Nephron (organoid): ENCODE data around the gene NLGN2.

Source experiments
- H3K27ac Mint-ChIP-seq, 3 experiments: 2 replicates each; pipeline ENCODE4 v1.8.0; 2020; ENCODE audit warnings: mixed read lengths in 3 of 3, mild to moderate bottlenecking in 2 of 3, moderate library complexity in 1 of 3
- H3K27me3 Mint-ChIP-seq: 2 replicates; pipeline ENCODE4 v1.8.0; 2021; ENCODE audit warnings: low read depth, mild to moderate bottlenecking, moderate library complexity, mixed read lengths
- H3K36me3 Mint-ChIP-seq: 2 replicates; pipeline ENCODE4 v1.8.0; 2020; ENCODE audit warnings: low read depth, mixed read lengths
- H3K4me1 Mint-ChIP-seq: 2 replicates; pipeline ENCODE4 v1.8.0; 2020; ENCODE audit warnings: mixed read lengths
- H3K4me3 Mint-ChIP-seq, 3 experiments: 2 replicates each; pipeline ENCODE4 v1.8.0; 2020; ENCODE audit warnings: mild to moderate bottlenecking in 3 of 3, mixed read lengths in 3 of 3, moderate library complexity in 2 of 3
- H3K9me3 Mint-ChIP-seq: 2 replicates; pipeline ENCODE4 v1.8.0; 2020; ENCODE audit warnings: mixed read lengths
- TF ChIP-seq, protein P1 (sequence below), 3 experiments: fragments of 200-600 bp; sonication (generic); IDR thresholded peaks; one replicate each; pipeline ENCODE4 v1.5.0; 2021; ENCODE audit warnings: antibody characterized with exemption in 3 of 3; ENCODE audit not compliant: unreplicated experiment in 3 of 3

Gene NLGN2

GRCh38 chr17:7466318-7466638 lies 58.6 kb downstream of the NLGN2 start:
- no peak overlapping the region for H3K4me3 Mint-ChIP-seq
- peaks cover 23% of the 10 kb centered on the region for H3K36me3 Mint-ChIP-seq
- TF ChIP-seq, protein P1, sequence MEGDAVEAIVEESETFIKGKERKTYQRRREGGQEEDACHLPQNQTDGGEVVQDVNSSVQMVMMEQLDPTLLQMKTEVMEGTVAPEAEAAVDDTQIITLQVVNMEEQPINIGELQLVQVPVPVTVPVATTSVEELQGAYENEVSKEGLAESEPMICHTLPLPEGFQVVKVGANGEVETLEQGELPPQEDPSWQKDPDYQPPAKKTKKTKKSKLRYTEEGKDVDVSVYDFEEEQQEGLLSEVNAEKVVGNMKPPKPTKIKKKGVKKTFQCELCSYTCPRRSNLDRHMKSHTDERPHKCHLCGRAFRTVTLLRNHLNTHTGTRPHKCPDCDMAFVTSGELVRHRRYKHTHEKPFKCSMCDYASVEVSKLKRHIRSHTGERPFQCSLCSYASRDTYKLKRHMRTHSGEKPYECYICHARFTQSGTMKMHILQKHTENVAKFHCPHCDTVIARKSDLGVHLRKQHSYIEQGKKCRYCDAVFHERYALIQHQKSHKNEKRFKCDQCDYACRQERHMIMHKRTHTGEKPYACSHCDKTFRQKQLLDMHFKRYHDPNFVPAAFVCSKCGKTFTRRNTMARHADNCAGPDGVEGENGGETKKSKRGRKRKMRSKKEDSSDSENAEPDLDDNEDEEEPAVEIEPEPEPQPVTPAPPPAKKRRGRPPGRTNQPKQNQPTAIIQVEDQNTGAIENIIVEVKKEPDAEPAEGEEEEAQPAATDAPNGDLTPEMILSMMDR (IDR thresholded peaks at IDR 0.05; ENCODE audit: unreplicated experiment in 3 of 3): no peak
- no peaks in the 10 kb centered on the region for H3K9me3 Mint-ChIP-seq
- no peak overlapping the region for H3K27ac Mint-ChIP-seq
- peaks cover 11% of the 10 kb centered on the region for H3K4me1 Mint-ChIP-seq
- peaks cover 2% of the 10 kb centered on the region for H3K27me3 Mint-ChIP-seq

DNA sequence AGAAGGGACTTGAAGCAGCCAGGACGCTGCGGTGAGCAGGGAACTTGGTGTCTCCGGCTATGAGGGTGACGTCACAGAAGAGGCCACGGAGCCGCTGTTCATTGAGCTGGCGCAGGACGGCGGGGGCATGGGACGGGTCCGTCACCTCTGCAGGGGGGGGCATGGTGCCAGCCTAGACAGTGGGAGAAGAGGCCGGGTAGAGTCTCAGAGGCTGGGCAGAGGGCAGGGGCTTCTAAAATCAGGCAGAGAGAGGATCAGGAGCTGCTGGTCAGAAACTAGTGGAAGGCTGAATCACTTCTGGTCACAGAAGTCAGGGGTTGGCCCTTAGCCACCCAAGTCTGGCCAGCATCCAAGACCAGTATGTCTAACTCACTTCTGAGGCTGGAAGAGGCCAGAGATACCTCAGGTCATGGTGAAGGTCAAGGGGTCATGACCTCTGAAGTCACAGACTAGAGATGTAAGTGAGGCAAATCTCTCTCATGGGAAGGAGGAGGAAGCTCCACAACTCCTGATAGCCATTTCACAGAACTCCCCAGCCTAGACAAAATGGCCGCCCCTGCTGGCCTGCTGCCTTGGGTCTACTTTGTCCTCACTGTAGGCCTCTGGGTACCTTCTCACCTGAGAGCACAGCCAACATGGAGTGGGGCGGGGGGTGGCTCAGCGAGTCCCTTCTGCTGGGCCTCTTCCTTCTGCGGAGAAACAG lies 59.1 kb downstream of the NLGN2 start:
- Mint-ChIP-seq H3K4me1 (peaks cover 9% of the 10 kb centered on the region), H3K27ac (peak overlapping the region in 2 of 3 experiments; percentile 33 to 35), H3K27me3 (no peaks in the 10 kb centered on the region), H3K9me3 (no peaks in the 10 kb centered on the region), H3K36me3 (peaks cover 20% of the 10 kb centered on the region), H3K4me3 (no peak overlapping the region)
- TF ChIP-seq, protein P1 (IDR thresholded peaks at IDR 0.05; ENCODE audit: unreplicated experiment in 3 of 3): no peak

DNA sequence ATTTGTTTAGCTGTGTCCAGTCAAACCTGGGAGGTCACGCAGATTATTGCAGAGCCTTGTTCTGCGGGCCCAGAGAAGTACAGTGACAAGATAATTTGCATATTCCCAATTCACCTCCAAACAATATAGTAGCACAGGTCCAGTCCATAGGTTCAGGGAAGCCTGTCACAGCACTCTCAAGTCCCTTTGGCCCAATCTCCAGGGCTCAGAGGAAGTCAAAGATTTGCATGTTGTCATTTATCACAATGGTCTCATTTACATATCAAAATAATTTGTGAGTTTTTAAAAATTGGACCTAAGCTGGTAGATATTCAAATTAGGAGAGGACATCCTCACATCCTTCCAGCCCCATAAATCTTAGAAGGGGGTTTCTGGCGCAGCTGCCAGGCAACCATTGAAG lies 59.9 kb downstream of the NLGN2 start:
- Mint-ChIP-seq H3K27ac (peak overlapping the region in 2 of 3 experiments; percentile 33 to 35), H3K27me3 (no peaks in the 10 kb centered on the region), H3K4me3 (no peak overlapping the region), H3K4me1 (peaks cover 9% of the 10 kb centered on the region), H3K36me3 (peaks cover 20% of the 10 kb centered on the region), H3K9me3 (no peaks in the 10 kb centered on the region)
- TF ChIP-seq, protein P1 (IDR thresholded peaks at IDR 0.05; ENCODE audit: unreplicated experiment in 3 of 3): no peak

GRCh38 chr17:7468290-7468689 lies 60.6 kb downstream of the NLGN2 start:
- Mint-ChIP-seq H3K36me3 (peaks cover 20% of the 10 kb centered on the region), H3K4me3 (no peak overlapping the region)

DNA sequence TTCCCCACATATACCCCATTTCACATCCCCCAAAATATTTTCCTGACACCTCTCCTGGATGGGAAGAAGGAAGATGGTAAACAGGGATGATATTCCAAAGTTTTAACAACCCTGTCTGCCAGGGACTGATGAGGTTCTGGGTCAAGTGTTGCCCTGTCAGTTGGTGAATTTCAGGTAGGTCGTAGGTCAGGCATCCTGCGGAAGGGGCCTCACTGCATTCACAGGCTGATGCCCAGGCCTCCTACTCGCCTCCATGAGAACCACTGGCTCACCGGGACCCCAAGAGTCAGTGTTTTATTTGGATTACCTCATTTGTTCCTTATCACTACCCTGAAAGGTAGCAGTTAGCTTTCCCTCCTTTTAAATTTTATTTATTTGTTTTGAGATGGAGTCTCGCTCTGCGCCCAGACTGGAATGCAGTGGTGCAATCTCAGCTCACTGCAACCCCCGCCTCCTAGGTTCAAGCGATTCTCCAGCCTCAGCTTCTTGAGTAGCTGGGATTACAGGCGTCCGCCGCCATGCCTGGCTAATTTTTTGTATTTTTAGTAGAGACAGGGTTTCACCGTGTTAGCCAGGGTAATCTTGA lies 61.3 kb downstream of the NLGN2 start:
- H3K4me1 Mint-ChIP-seq: peaks cover 9% of the 10 kb centered on the region
- H3K36me3 Mint-ChIP-seq: peaks cover 16% of the 10 kb centered on the region
- H3K27ac Mint-ChIP-seq: peak overlapping the region in 2 of 3 experiments; percentile 27 to 48
- H3K4me3 Mint-ChIP-seq: no peak overlapping the region
- TF ChIP-seq, protein P1 (IDR thresholded peaks at IDR 0.05; ENCODE audit: unreplicated experiment in 3 of 3): no peak
- H3K27me3 Mint-ChIP-seq: no peaks in the 10 kb centered on the region
- H3K9me3 Mint-ChIP-seq: no peaks in the 10 kb centered on the region

More at GRCh38 chr17:7468290-7468689, 60.6 kb downstream of the NLGN2 start:
- Mint-ChIP-seq H3K27me3 (no peaks in the 10 kb centered on the region), H3K27ac (peak overlapping the region in 2 of 3 experiments; percentile 27 to 48), H3K9me3 (no peaks in the 10 kb centered on the region), H3K4me1 (peaks cover 9% of the 10 kb centered on the region)
- TF ChIP-seq, protein P1 (IDR thresholded peaks at IDR 0.05; ENCODE audit: unreplicated experiment in 3 of 3): no peak
